GM18505 (cell line): ENCODE results near the gene PGGT1B.
"Not testable (repeated sequence)": the region's sequence is repeated elsewhere in the genome, so short reads cannot be mapped to it uniquely, and the experiment has no call there.

Experiments
- ATAC-seq: cut with Tn5 transposase; IDR thresholded peaks from one replicate; pipeline ENCODE4 v1.9.1; 2021; ENCODE audit not compliant: unreplicated experiment
- POLR2A ChIP-seq: IDR thresholded peaks from 4 replicates; pipeline ENCODE4 v1.6.1; 2011; ENCODE audit warnings: borderline replicate concordance; ENCODE audit not compliant: insufficient read depth, insufficient read length; ENCODE audit errors: extremely low read depth

PGGT1B gene

GRCh38 chr5:115274584-115274983, 11.9 kb upstream of the PGGT1B start:
- TF ChIP-seq POLR2A = no peak
- no peak for ATAC-seq

- TF ChIP-seq POLR2A = no peak
- no peak for ATAC-seq
Measured at GRCh38 chr5:115272297-115272958, 9.8 kb upstream of the PGGT1B start.

GRCh38 chr5:115271295-115272050, 8.8 kb upstream of the PGGT1B start:
- ATAC-seq = no peak
- TF ChIP-seq POLR2A = no peak

- TF ChIP-seq POLR2A = no peak
Measured at GRCh38 chr5:115267617-115268016, 4.9 kb upstream of the PGGT1B start.

GRCh38 chr5:115265220-115265619, 2.5 kb upstream of the PGGT1B start:
- TF ChIP-seq POLR2A = no peak
- no peak for ATAC-seq

More at GRCh38 chr5:115267617-115268016, 4.9 kb upstream of the PGGT1B start:
- no peak for ATAC-seq

- no peak for TF ChIP-seq POLR2A
- no peak for ATAC-seq
Measured at GRCh38 chr5:115264786-115265185, 2.1 kb upstream of the PGGT1B start.

GRCh38 chr5:115263078-115263380, 352 bp upstream of the PGGT1B start:
- no peak for TF ChIP-seq POLR2A
- no peak for ATAC-seq

GRCh38 chr5:115262011-115262320, 711 bp downstream of the PGGT1B start:
- ATAC-seq = peak; percentile 47
- TF ChIP-seq POLR2A = no peak

- no peak for TF ChIP-seq POLR2A
- ATAC-seq = no peak
Measured at GRCh38 chr5:115260248-115260647, 2.4 kb downstream of the PGGT1B start.

GRCh38 chr5:115257981-115258380, 4.7 kb downstream of the PGGT1B start:
- no peak for ATAC-seq

GRCh38 chr5:115249379-115249778, 13.3 kb downstream of the PGGT1B start:
- ATAC-seq = not testable (repeated sequence)

More at GRCh38 chr5:115257981-115258380, 4.7 kb downstream of the PGGT1B start:
- TF ChIP-seq POLR2A = no peak

GRCh38 chr5:115246361-115246991, 16.2 kb downstream of the PGGT1B start:
- peak; percentile 47 for ATAC-seq
- TF ChIP-seq POLR2A = no peak

- peak; percentile 81 for ATAC-seq
- TF ChIP-seq POLR2A = no peak
Measured at GRCh38 chr5:115243412-115243811, 19.3 kb downstream of the PGGT1B start.

GRCh38 chr5:115241881-115242642, 20.6 kb downstream of the PGGT1B start:
- TF ChIP-seq POLR2A = no peak
- ATAC-seq = no peak

- TF ChIP-seq POLR2A = no peak
- no peak for ATAC-seq
Measured at GRCh38 chr5:115237066-115237465, 25.6 kb downstream of the PGGT1B start.
